GM20431 (cell line): ENCODE data around the gene UTF1.

ENCODE experiments used
- in situ Hi-C: fragments of 300-500 bp; cut with MseI, MboI; formaldehyde crosslinking; loops from one replicate; pipeline ENCODE4 v1.15.0; 2020; ENCODE audit warnings: low sequenced_read_pairs; ENCODE audit not compliant: unreplicated experiment

The UTF1 gene

GRCh38 chr10:133242611-133243356 lies 12.8 kb downstream of the UTF1 start:
- in situ Hi-C loops = no loop called here

- in situ Hi-C loops = no loop called here
These were observed 13.6 kb downstream of the UTF1 start for GRCh38 chr10:133243593-133243992.

GRCh38 chr10:133245439-133246235 lies 15.6 kb downstream of the UTF1 start:
- in situ Hi-C loops = no loop called here

GRCh38 chr10:133246236-133246626 lies 16.2 kb downstream of the UTF1 start:
- in situ Hi-C loops = no loop called here

GRCh38 chr10:133247681-133248333 lies 17.8 kb downstream of the UTF1 start:
- in situ Hi-C loops = no loop called here

- in situ Hi-C loops = no loop called here
These were observed 18.3 kb downstream of the UTF1 start for GRCh38 chr10:133248334-133248715.

GRCh38 chr10:133249094-133249780 lies 19.2 kb downstream of the UTF1 start:
- in situ Hi-C loops = no loop called here

GRCh38 chr10:133249975-133250754 lies 20.1 kb downstream of the UTF1 start:
- in situ Hi-C loops = no loop called here

GRCh38 chr10:133251388-133252222 lies 21.6 kb downstream of the UTF1 start:
- in situ Hi-C loops = no loop called here

GRCh38 chr10:133252223-133252552 lies 22.2 kb downstream of the UTF1 start:
- in situ Hi-C loops = no loop called here

- in situ Hi-C loops = no loop called here
These were observed 23.4 kb downstream of the UTF1 start for GRCh38 chr10:133253361-133253955.

- in situ Hi-C loops = no loop called here
These were observed 24.6 kb downstream of the UTF1 start for GRCh38 chr10:133254421-133255120.

- in situ Hi-C loops = no loop called here
These were observed 25.3 kb downstream of the UTF1 start for GRCh38 chr10:133255323-133255722.

- in situ Hi-C loops = no loop called here
These were observed 27.6 kb downstream of the UTF1 start for GRCh38 chr10:133257489-133258065.

GRCh38 chr10:133258066-133258817 lies 28.2 kb downstream of the UTF1 start:
- in situ Hi-C loops = no loop called here

GRCh38 chr10:133258818-133259601 lies 29.0 kb downstream of the UTF1 start:
- in situ Hi-C loops = no loop called here
